Pancreas (tissue), 10 donors: ENCODE data around the gene SELENOM. TPM values are rescaled to one million over a fixed set of nuclear protein-coding genes. Genes with fewer than 3 reads are reported as not detected.
A peak's percentile ranks its signal among the peaks of the same experiment; 100 is the strongest.

Experiments used
- ATAC-seq, 4 donors: fragments of 200-7000 bp; cut with Tn5 transposase; one replicate each; pipeline versions ENCODE4 v1.8.0 to v1.9.1; 2020; ENCODE audit warnings: mild to moderate bottlenecking in 4 of 4, moderate library complexity in 4 of 4
- DNase-seq, 6 donors: peaks; one replicate each; pipeline ENCODE4 v3.0.0-alpha.2; 2020
- FAIRE-seq: peaks from 2 replicates; lab custom pipeline; 2012; peaks lifted over from hg19 to GRCh38; lab: Jason Lieb, UNC
- H3K27ac ChIP-seq, 4 donors: fragments of 200-600 bp; sonication (generic); 1 replicate in 3 of 4; 2 replicates in 1 of 4; pipeline versions ENCODE4 v1.5.0 to v1.8.0; 2020
- H3K27me3 ChIP-seq, 4 donors: fragments of 200-600 bp; one replicate each; pipeline ENCODE4 v1.8.0; 2021
- H3K36me3 ChIP-seq, 3 donors: fragments of 200-600 bp; sonication (generic) in 1 of 3; one replicate each; pipeline versions ENCODE4 v1.5.0 to v1.8.0; 2020 to 2021
- H3K4me1 ChIP-seq, 3 donors: fragments of 200-600 bp; one replicate each; pipeline ENCODE4 v1.8.0; 2021
- H3K4me3 ChIP-seq, 4 donors: fragments of 200-600 bp; sonication (generic) in 2 of 4; one replicate each; pipeline versions ENCODE4 v1.5.0 to v1.8.0; 2020 to 2021
- H3K9me3 ChIP-seq, 4 donors: fragments of 200-600 bp; one replicate each; pipeline ENCODE4 v1.8.0; 2021
- CTCF ChIP-seq, 4 donors: fragments of 200-600 bp; sonication (generic) in 3 of 4; IDR thresholded peaks; one replicate each; pipeline versions ENCODE4 v1.5.0 to v1.8.0; 2021; ENCODE audit warnings: antibody characterized with exemption in 4 of 4
- WGBS, 2 donors: extraction: QIAGEN DNeasy Blood & Tissue Kit; methylation state at CpG; one replicate each; pipeline ENCODE4 v1.1.7; 2013; 5-methylcytosine and 5-hydroxymethylcytosine counted together
- intact Hi-C, 3 donors: fragments of 100-400 bp; cut with DNase I; formaldehyde crosslinking; loops; one replicate each; pipeline versions ENCODE4 v1.11.1 to v1.14.2; 2022
- polyA plus RNA-seq, 2 donors: library from polyadenylated mRNA; stranded (reverse); fragments of 200-250 nt; gene quantifications; one replicate each; pipeline ENCODE4 v1.2.3, GENCODE V29; 2013
- total RNA-seq, 6 donors: library from RNA; stranded (reverse); fragmentation: NEBNext Ultra II Directional in 4 of 6; extraction: Animal tissue kit (Norgen Biotek cat#: 25700) in 4 of 6; gene quantifications; one replicate each; pipeline versions ENCODE4 v1.2.1 to v1.2.4, GENCODE V29; 2021 to 2023
- donor health status: healthy with polysubstance abuse.
- donor health status: DM: no; HTN: no; CAD: no; lungs with moderate emphysema.
- donor health status: DM: no; HTN: no; CAD: no.
- donor health status: control.
- donor health status: control.
- donor health status: Bipolar disorder and iron deficiency.
- donor health status: DM: yes; HTN: yes; CAD: no.
- donor health status: DM: no; HTN: no; CAD: no.
- donor health status: DM: no; HTN: no; CAD: no.
- donor health status: DM: yes; HTN: yes; CAD: no.

Gene SELENOM
- total and polyA plus RNA-seq, 8 donors: 46.1 to 118 (median 59.3) TPM

GRCh38 chr22:31136711-31137110 lies 29.3 kb upstream of the SELENOM start:
- 85 to 86% methylated on average over 16 of the region's 16 CpGs for WGBS, 2 donors
- intact Hi-C loops: no loop called here
- no peak overlapping the region for H3K4me3 ChIP-seq
- no peaks in the 10 kb centered on the region for H3K27me3 ChIP-seq
- no peak for TF ChIP-seq CTCF (IDR thresholded peaks at IDR 0.05)
- no peaks in the 10 kb centered on the region for H3K9me3 ChIP-seq
- FAIRE-seq (no peak), DNase-seq (peak in 1 of 6 donors; percentile 53), ATAC-seq (no peak)
- no peaks in the 10 kb centered on the region for H3K36me3 ChIP-seq
- no peak overlapping the region for H3K27ac ChIP-seq
- peaks cover 0 to 8% (median 4%) of the 10 kb centered on the region in 3 donors for H3K4me1 ChIP-seq

GRCh38 chr22:31136155-31136554 lies 28.8 kb upstream of the SELENOM start:
- Histone ChIP-seq H3K4me1 (peaks cover 4 to 14% (median 9%) of the 10 kb centered on the region in 3 donors), H3K36me3 (no peaks in the 10 kb centered on the region), H3K27me3 (no peaks in the 10 kb centered on the region), H3K9me3 (no peaks in the 10 kb centered on the region), H3K27ac (no peak overlapping the region), H3K4me3 (no peak overlapping the region)
- no peak for TF ChIP-seq CTCF (IDR thresholded peaks at IDR 0.05)
- ATAC-seq (no peak), FAIRE-seq (no peak), DNase-seq (peak in 1 of 6 donors; percentile 15)
- whole genome bisulfite sequencing, 2 donors: 68 to 80% methylated on average over 9 of the region's 9 CpGs
- intact Hi-C loops: no loop called here

- DNase-seq: peak in 1 of 6 donors; percentile 34
- WGBS, 2 donors: 87 to 93% methylated on average over 6 of the region's 6 CpGs
- H3K36me3 ChIP-seq: no peaks in the 10 kb centered on the region
These were observed 28.3 kb upstream of the SELENOM start for GRCh38 chr22:31135706-31136105.

GRCh38 chr22:31134688-31135087 lies 27.3 kb upstream of the SELENOM start:
- H3K9me3 ChIP-seq: no peaks in the 10 kb centered on the region
- no peak for ATAC-seq
- no peak overlapping the region for H3K27ac ChIP-seq
- H3K36me3 ChIP-seq: no peaks in the 10 kb centered on the region
- peaks cover 12 to 20% (median 17%) of the 10 kb centered on the region in 3 donors for H3K4me1 ChIP-seq
- DNase-seq: no peak
- WGBS, 2 donors: 88 to 90% methylated on average over 4 of the region's 4 CpGs
- intact Hi-C loops: no loop called here
- no peak overlapping the region for H3K4me3 ChIP-seq
- H3K27me3 ChIP-seq: no peaks in the 10 kb centered on the region
- FAIRE-seq: no peak
- TF ChIP-seq CTCF (IDR thresholded peaks at IDR 0.05): no peak

More at GRCh38 chr22:31135706-31136105, 28.3 kb upstream of the SELENOM start:
- no peak overlapping the region for H3K4me3 ChIP-seq
- ATAC-seq (no peak), FAIRE-seq (no peak)
- no peak for TF ChIP-seq CTCF (IDR thresholded peaks at IDR 0.05)
- H3K4me1 ChIP-seq: peaks cover 9 to 18% (median 14%) of the 10 kb centered on the region in 3 donors
- no peaks in the 10 kb centered on the region for H3K27me3 ChIP-seq
- no peak overlapping the region for H3K27ac ChIP-seq
- intact Hi-C loops: no loop called here
- H3K9me3 ChIP-seq: no peaks in the 10 kb centered on the region

GRCh38 chr22:31133911-31134310 lies 26.5 kb upstream of the SELENOM start:
- Histone ChIP-seq H3K27me3 (no peaks in the 10 kb centered on the region), H3K36me3 (no peaks in the 10 kb centered on the region), H3K9me3 (no peaks in the 10 kb centered on the region), H3K27ac (no peak overlapping the region), H3K4me3 (no peak overlapping the region), H3K4me1 (peaks cover 12 to 20% (median 17%) of the 10 kb centered on the region in 3 donors)
- intact Hi-C loops: no loop called here
- no peak for ATAC-seq
- TF ChIP-seq CTCF (IDR thresholded peaks at IDR 0.05): no peak
- DNase-seq: peak in 2 of 6 donors; percentile 54 to 76
- no peak for FAIRE-seq
- WGBS, 2 donors: 97 to 99% methylated on average over 19 of the region's 19 CpGs
